GM10266 (cell line): ENCODE data around the gene DHRSX.
"Not testable (repeated sequence)": the region's sequence is repeated elsewhere in the genome, so short reads cannot be mapped to it uniquely, and the experiment has no call there.

Source experiments
- DNase-seq: peaks from one replicate; pipeline ENCODE4 v3.0.0; 2012; ENCODE audit errors: extremely low spot score
- TF ChIP-seq, protein P1 (sequence below): IDR thresholded peaks from 2 replicates; pipeline ENCODE4 v1.5.1; 2012; ENCODE audit warnings: mild to moderate bottlenecking, low read depth; ENCODE audit not compliant: control insufficient read depth, insufficient read depth; ENCODE audit errors: missing control alignments

The DHRSX gene

DNA sequence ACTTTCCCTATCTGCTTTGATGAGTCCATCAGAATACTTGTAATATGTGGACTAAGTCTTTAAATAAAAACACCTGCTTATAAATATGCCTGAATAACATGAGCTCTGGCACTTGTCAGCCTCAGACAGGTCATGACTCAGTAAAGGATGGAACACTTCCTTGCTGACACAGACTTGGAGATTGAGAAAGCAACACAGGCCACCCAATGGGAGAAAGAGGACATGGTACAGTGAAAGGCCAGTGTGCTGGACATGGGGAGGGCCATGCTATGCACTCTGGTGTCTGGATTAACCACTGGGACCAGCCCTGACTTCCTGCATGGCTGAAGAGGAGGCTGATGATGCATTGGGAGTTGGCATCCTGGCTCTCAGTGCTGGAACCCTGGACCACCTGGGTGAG, 149.5 kb downstream of the DHRSX start:
- TF ChIP-seq, protein P1, sequence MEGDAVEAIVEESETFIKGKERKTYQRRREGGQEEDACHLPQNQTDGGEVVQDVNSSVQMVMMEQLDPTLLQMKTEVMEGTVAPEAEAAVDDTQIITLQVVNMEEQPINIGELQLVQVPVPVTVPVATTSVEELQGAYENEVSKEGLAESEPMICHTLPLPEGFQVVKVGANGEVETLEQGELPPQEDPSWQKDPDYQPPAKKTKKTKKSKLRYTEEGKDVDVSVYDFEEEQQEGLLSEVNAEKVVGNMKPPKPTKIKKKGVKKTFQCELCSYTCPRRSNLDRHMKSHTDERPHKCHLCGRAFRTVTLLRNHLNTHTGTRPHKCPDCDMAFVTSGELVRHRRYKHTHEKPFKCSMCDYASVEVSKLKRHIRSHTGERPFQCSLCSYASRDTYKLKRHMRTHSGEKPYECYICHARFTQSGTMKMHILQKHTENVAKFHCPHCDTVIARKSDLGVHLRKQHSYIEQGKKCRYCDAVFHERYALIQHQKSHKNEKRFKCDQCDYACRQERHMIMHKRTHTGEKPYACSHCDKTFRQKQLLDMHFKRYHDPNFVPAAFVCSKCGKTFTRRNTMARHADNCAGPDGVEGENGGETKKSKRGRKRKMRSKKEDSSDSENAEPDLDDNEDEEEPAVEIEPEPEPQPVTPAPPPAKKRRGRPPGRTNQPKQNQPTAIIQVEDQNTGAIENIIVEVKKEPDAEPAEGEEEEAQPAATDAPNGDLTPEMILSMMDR, result no peak
- DNase-seq, result no peak

DNA sequence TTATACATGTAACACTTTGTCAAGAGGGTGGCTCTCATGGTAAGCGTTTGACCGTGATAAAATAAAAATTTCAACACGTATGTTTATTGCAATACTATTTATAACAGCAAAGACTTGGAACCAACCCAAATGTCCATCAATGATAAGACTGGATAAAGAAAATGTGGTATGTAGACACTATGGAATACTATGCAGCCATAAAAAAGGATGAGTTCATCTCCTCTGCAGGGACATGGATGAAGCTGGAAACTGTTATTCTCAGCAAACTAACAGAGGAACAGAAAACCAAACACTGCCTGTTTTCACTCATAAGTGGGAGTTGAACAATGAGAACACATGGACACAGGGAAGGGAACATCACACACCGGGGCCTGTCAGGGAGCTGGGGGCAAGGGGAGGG, 150.1 kb downstream of the DHRSX start:
- not testable (repeated sequence) for DNase-seq

DNA sequence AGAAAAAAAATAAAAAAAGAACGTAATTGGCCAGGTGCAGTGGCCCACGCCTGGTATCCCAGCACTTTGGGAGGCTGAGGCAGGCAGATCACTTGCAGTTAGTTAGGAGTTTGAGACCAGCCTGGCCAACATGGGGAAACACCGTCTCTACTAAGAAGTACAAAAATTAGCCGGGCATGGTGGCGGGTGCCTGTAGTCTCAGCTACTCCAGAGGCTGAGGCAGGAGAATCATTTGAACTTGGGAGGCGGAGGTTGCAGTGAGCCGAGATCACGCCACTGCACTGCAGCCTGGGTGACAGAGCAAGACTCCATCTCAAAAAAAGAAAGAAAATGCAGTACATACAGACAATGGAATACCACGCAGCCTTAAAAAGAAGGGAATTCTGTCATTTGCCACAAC, 150.7 kb downstream of the DHRSX start:
- DNase-seq, result not testable (repeated sequence)

DNA sequence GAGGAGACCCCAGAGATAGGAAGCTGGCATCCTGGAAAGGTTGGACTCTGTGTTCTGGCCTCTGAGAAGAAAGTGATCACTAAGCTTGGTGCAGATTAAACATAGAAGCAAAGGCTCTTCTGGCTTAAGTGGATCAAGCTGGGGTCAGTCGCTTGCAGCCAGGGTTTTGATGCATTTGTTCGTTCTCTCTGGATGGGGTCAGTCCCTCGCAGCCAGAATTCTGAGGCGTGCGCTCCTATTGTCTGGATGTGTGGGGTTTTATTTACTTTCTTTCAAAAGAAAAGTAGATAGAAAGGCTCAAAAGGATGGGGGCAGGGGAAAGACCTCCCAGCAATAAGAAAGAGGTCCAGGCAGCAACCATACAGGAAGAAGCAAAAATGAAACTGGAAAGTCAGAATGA, 152.6 kb downstream of the DHRSX start:
- no peak for DNase-seq
- TF ChIP-seq, protein P1, result no peak

DNA sequence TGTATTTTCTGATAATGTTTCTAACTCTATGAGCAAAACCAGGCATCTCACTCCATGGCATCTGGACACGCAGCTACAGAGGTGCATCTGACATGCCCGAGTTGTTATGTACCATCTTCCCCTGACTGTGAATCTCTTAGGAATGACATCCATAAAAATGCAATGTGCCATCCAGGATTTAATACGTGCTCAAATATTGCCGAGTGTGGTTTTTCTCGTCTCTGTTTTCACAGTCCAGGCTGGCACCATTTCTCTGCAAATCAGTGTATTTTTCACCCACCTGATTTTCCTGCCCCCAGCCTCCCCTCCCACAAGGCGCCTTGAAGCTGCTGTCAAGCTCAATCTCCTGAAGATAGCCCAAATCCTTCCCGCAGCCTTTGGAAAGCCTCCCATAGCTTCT, 154.6 kb downstream of the DHRSX start:
- TF ChIP-seq, protein P1, result no peak

DNA sequence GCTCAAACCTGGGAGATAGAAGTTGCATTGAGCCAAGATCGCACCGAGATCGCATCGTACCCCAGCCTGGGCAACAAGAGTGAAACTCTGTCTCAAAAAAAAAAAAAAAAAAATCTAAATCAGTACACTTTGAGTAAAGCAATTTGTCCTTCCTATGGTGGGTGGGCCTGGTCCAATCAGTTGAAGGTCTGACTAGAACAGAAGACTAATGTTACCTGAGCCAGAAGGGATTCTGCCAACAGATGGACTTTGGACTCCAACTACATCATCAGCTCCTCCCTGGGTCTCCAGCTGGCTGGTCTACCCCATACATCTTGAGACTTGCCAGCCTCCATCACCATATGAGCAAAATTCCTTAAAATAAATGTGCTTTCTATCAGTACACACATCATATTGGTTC, 155.2 kb downstream of the DHRSX start:
- DNase-seq, result no peak
- TF ChIP-seq, protein P1, result no peak

More for the DNA sequence above, 154.6 kb downstream of the DHRSX start:
- no peak for DNase-seq

DNA sequence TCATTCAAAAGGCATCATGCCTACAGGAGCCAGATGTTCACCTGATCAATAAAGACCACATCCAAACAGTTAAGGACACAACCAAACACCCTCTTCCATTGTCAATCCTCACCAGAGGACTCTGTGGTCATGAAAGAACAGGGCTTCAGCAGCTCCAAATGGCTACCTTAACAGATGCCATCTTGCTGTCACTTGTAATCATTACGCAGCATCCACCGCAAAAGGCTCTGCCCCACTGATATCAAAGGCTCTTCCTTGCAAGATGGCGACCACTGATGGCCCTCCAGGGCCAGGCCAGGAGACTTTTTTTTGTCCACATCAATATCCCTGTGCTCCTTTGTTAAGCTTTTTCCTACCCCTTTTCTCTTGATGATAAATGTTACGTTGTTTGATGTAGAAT, 157.4 kb downstream of the DHRSX start:
- no peak for DNase-seq
- TF ChIP-seq, protein P1, result no peak

DNA sequence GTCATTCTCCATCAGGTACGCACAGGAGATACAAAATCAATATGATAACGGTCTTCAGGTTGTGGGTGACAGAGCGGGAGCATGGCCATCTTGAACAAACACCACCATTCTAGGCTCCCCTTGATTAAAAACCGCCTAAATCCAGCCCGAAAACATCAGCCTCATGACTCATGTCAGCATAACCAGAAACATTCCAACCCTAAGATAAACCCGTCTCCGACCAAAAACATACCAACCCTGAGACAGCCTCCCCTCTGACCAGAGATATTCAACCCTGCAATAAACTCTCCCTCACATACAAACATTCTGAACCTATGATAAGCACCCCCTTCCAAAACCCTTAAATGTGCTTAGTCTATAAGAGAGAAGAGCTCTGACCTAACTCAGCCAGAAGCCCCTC, 157.9 kb downstream of the DHRSX start:
- TF ChIP-seq, protein P1, result no peak
- no peak for DNase-seq
